ENCODE measurements around the gene EVA1B. TPM values are rescaled to one million over a fixed set of nuclear protein-coding genes. Genes with fewer than 3 reads are reported as not detected.

The EVA1B gene
- total RNA-seq, 3 donors from 2014 or later (not counting 1 experiment from before 2014, with no cell fraction given) = 4.0 to 8.0 (median 4.9) TPM

- Histone ChIP-seq H3K4me3 (ENCODE audit: low read length) (no peak overlapping the region), H3K27me3 (ENCODE audit: control insufficient read depth, insufficient read depth, low read length) (no peaks in the 10 kb centered on the region), H3K9me3 (ENCODE audit: control insufficient read depth, insufficient read depth, low read length) (no peaks in the 10 kb centered on the region), H3K36me3 (ENCODE audit: control insufficient read depth, insufficient read depth, low read length) (peaks cover 57% of the 10 kb centered on the region), H3K4me1 (ENCODE audit: control insufficient read depth, insufficient read depth, low read length) (peaks cover 36% of the 10 kb centered on the region), H3K27ac (ENCODE audit: low read length) (no peak overlapping the region)
- H3K4me1 Mint-ChIP-seq = peaks cover 0 to 28% of the 10 kb centered on the region in 2 donors
- intact Hi-C loops (cut with micrococcal nuclease) = no loop called here
- peak overlapping the region in 1 of 2 donors; percentile 84 for H3K27ac Mint-ChIP-seq
- H3K27me3 Mint-ChIP-seq (ENCODE audit: low read depth in 2 of 2) = no peaks in the 10 kb centered on the region
- WGBS (ENCODE audit: insufficient coverage) = 84% methylated on average over 15 of the region's 15 CpGs
- H3K4me3 Mint-ChIP-seq = no peak overlapping the region
- TF ChIP-seq CTCF (IDR thresholded peaks at IDR 0.05) = no peak
- DNase-seq (no peak), ATAC-seq (no peak)
- no peaks in the 10 kb centered on the region for H3K9me3 Mint-ChIP-seq
- H3K36me3 Mint-ChIP-seq = no peaks in the 10 kb centered on the region
These were observed 29.7 kb upstream of the EVA1B start for GRCh38 chr1:36352910-36353878.

GRCh38 chr1:36352125-36352909, 28.9 kb upstream of the EVA1B start:
- Histone ChIP-seq H3K27me3 (ENCODE audit: control insufficient read depth, insufficient read depth, low read length) (no peaks in the 10 kb centered on the region), H3K4me1 (ENCODE audit: control insufficient read depth, insufficient read depth, low read length) (peaks cover 36% of the 10 kb centered on the region), H3K9me3 (ENCODE audit: control insufficient read depth, insufficient read depth, low read length) (no peaks in the 10 kb centered on the region), H3K27ac (ENCODE audit: low read length) (no peak overlapping the region), H3K36me3 (ENCODE audit: control insufficient read depth, insufficient read depth, low read length) (peaks cover 58% of the 10 kb centered on the region), H3K4me3 (ENCODE audit: low read length) (no peak overlapping the region)
- no peaks in the 10 kb centered on the region for H3K36me3 Mint-ChIP-seq
- peaks cover 0 to 28% of the 10 kb centered on the region in 2 donors for H3K4me1 Mint-ChIP-seq
- no peak for TF ChIP-seq CTCF (IDR thresholded peaks at IDR 0.05)
- H3K27me3 Mint-ChIP-seq (ENCODE audit: low read depth in 2 of 2) = no peaks in the 10 kb centered on the region
- WGBS (ENCODE audit: insufficient coverage) = 95% methylated on average over 13 of the region's 13 CpGs
- DNase-seq (no peak), ATAC-seq (no peak)
- H3K27ac Mint-ChIP-seq = peak overlapping the region in 1 of 2 donors; percentile 84
- H3K9me3 Mint-ChIP-seq = no peaks in the 10 kb centered on the region
- H3K4me3 Mint-ChIP-seq = no peak overlapping the region
- intact Hi-C loops (cut with micrococcal nuclease) = no loop called here

- Histone ChIP-seq H3K27ac (ENCODE audit: low read length) (peak overlapping the region; percentile 21), H3K4me3 (ENCODE audit: low read length) (no peak overlapping the region), H3K27me3 (ENCODE audit: control insufficient read depth, insufficient read depth, low read length) (no peaks in the 10 kb centered on the region), H3K9me3 (ENCODE audit: control insufficient read depth, insufficient read depth, low read length) (no peaks in the 10 kb centered on the region), H3K4me1 (ENCODE audit: control insufficient read depth, insufficient read depth, low read length) (peaks cover 36% of the 10 kb centered on the region), H3K36me3 (ENCODE audit: control insufficient read depth, insufficient read depth, low read length) (peaks cover 60% of the 10 kb centered on the region)
- ATAC-seq = no peak
- Mint-ChIP-seq H3K4me3 (no peak overlapping the region), H3K9me3 (no peaks in the 10 kb centered on the region), H3K4me1 (peaks cover 0 to 28% of the 10 kb centered on the region in 2 donors), H3K27me3 (ENCODE audit: low read depth in 2 of 2) (no peaks in the 10 kb centered on the region), H3K36me3 (no peaks in the 10 kb centered on the region), H3K27ac (peak overlapping the region in 1 of 2 donors; percentile 84)
- no peak for DNase-seq
- no peak for TF ChIP-seq CTCF (IDR thresholded peaks at IDR 0.05)
- 81% methylated on average over 14 of the region's 14 CpGs for WGBS (ENCODE audit: insufficient coverage)
- intact Hi-C loops (cut with micrococcal nuclease) = no loop called here
These were observed 28.0 kb upstream of the EVA1B start for GRCh38 chr1:36351227-36351977.
